ENCODE results near the gene ICAM5. TPM values are rescaled to one million over a fixed set of nuclear protein-coding genes. Genes with fewer than 3 reads are reported as not detected.
"Not testable (repeated sequence)": the region's sequence is repeated elsewhere in the genome, so short reads cannot be mapped to it uniquely, and the experiment has no call there.

ICAM5 gene
- total RNA-seq, 2 donors from 2014 or later: 0.41 to 0.49 TPM

DNA sequence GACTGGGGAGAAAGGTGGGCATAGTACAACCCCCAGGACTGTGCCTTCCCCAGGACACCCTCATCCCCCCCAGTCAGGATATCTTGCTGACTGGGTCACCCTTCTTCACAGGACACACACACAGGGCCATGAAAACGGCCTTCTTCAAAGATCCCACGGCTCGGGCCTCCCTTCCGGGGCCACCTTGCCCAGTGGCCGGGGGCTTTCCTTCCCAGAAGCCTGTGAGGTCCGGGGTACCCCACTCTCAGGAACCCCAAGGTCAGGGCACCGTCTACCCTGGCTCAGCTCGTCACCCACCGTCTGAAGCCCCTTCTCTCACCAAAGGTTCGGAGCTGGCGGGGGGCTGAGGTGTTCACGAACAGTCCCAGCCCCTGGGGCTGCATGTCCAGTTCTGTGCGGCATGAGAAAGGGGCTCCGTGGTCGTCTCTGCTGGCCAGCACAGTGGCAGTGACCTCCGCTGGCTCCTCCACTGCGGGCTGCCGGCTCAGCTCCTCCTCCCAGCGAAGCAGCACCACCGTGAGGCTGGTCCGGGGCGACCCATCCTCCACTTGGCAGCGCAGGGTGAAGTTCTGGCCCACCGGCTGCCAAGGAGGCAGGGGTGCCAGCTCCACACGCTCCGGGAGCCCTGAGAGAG, 45.7 kb downstream of the ICAM5 start:
- no peaks in the 10 kb centered on the region for H3K27me3 ChIP-seq (replicated peaks; ENCODE audit: insufficient read depth)
- H3K4me3 ChIP-seq: peak overlapping the region; percentile 100
- TF ChIP-seq, protein P1, sequence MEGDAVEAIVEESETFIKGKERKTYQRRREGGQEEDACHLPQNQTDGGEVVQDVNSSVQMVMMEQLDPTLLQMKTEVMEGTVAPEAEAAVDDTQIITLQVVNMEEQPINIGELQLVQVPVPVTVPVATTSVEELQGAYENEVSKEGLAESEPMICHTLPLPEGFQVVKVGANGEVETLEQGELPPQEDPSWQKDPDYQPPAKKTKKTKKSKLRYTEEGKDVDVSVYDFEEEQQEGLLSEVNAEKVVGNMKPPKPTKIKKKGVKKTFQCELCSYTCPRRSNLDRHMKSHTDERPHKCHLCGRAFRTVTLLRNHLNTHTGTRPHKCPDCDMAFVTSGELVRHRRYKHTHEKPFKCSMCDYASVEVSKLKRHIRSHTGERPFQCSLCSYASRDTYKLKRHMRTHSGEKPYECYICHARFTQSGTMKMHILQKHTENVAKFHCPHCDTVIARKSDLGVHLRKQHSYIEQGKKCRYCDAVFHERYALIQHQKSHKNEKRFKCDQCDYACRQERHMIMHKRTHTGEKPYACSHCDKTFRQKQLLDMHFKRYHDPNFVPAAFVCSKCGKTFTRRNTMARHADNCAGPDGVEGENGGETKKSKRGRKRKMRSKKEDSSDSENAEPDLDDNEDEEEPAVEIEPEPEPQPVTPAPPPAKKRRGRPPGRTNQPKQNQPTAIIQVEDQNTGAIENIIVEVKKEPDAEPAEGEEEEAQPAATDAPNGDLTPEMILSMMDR (IDR thresholded peaks at IDR 0.05): no peak
- H3K9me3 ChIP-seq: no peaks in the 10 kb centered on the region
- H3K4me1 ChIP-seq (ENCODE audit: control insufficient read depth in 1 of 2, low read depth in 2 of 2): peaks cover 14 to 23% of the 10 kb centered on the region in 2 donors
- no peak for DNase-seq (ENCODE audit: low spot score)
- no peak for ATAC-seq (ENCODE audit: insufficient number of reproducible peaks, low FRiP score, low read depth)
- peak overlapping the region in 1 of 2 donors; percentile 96 for H3K27ac ChIP-seq
- peaks cover 3% of the 10 kb centered on the region for H3K36me3 ChIP-seq

DNA sequence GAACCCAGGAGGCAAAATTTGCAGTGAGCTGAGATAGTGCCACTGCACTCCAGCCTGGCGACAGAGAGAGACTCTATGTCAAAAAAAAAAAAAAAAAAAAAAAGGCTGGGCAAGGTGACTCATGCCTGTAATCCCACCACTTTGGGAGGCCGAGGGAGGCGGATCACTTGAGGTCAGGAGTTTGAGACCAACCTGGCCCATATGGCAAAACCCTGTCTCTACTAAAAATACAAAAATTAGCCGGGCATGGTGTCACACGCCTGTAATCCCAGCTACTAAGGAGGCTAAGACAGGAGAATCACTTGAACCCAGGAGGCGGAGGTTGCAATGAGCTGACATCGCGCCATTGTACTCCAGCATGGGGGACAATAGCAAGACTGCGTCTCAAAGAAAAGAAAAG, 47.0 kb downstream of the ICAM5 start:
- not testable (repeated sequence) for H3K27me3 ChIP-seq (replicated peaks; ENCODE audit: insufficient read depth); H3K4me3 ChIP-seq; H3K9me3 ChIP-seq; H3K36me3 ChIP-seq; H3K27ac ChIP-seq; DNase-seq (ENCODE audit: low spot score); ATAC-seq (ENCODE audit: insufficient number of reproducible peaks, low FRiP score, low read depth)
- peaks cover 14 to 20% of the 10 kb centered on the region in 2 donors for H3K4me1 ChIP-seq (ENCODE audit: control insufficient read depth in 1 of 2, low read depth in 2 of 2)

DNA sequence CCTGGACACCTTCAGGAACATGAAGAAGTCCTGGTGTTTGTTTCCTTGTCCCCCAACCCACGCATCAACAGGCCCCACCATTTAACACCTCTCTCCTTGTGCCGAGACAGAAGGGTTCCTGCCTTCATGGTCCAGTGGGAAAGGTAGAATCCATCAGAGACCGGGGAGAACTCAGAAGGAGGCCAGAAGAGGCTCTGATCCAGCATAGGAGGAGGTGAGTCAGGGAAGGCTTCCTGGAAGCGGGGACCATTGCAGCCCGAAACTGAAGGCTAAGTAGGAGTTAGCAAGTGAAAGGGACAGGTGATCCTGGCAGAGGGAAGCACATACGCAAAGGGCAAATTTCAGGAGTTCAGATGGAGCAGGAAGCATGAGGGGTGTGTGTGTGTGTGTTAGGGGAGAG, 49.2 kb downstream of the ICAM5 start:
- ATAC-seq (ENCODE audit: insufficient number of reproducible peaks, low FRiP score, low read depth): no peak
- no peaks in the 10 kb centered on the region for H3K36me3 ChIP-seq
- TF ChIP-seq, protein P1 (IDR thresholded peaks at IDR 0.05): no peak
- no peaks in the 10 kb centered on the region for H3K27me3 ChIP-seq (replicated peaks; ENCODE audit: insufficient read depth)
- DNase-seq (ENCODE audit: low spot score): no peak
- H3K4me1 ChIP-seq (ENCODE audit: control insufficient read depth in 1 of 2, low read depth in 2 of 2): peaks cover 3 to 6% of the 10 kb centered on the region in 2 donors
- H3K9me3 ChIP-seq: no peaks in the 10 kb centered on the region
- H3K4me3 ChIP-seq: no peak overlapping the region
- no peak overlapping the region for H3K27ac ChIP-seq

DNA sequence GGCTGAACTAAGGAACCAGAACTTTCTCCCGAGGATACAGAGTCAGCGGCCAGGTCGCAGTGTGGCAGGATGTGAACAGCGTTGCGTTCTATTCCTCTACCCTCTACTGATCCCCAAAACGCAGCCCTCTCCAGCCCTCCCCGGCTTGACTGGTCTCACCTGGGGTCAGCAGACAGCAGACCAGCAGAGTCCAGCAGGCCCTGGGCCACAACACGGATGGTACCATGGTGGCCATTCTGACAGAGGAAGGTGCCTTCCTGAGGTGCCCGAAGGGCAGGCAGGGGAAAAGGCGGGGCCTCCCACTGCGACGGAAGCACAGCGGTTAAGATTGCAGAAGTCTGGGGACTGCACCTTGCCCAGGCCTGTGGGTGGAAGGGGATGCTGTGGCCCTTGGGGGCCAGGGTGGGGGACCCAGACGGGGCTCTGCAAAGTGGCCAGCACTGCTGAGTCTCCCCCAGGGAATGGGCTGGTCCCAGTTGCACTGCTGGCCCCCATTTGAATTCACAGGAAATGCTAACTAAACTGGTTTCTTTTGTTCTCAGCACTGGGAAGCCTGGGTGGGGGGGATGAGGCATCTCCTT, 49.7 kb downstream of the ICAM5 start, which contains the start of gene ICAM3:
ICAM3 (minus strand) TSS at position 245 of the 581 bp plus-strand sequence; CDS start at position 235, 10 bp downstream.
- DNase-seq (ENCODE audit: low spot score): no peak
- H3K27me3 ChIP-seq (replicated peaks; ENCODE audit: insufficient read depth): no peaks in the 10 kb centered on the region
- ATAC-seq (ENCODE audit: insufficient number of reproducible peaks, low FRiP score, low read depth): no peak
- H3K4me1 ChIP-seq (ENCODE audit: control insufficient read depth in 1 of 2, low read depth in 2 of 2): peaks cover 0 to under 1% of the 10 kb centered on the region in 2 donors
- TF ChIP-seq, protein P1 (IDR thresholded peaks at IDR 0.05): no peak
- peak within 1 kb of the TSS; percentile 29 for H3K4me3 ChIP-seq
- H3K36me3 ChIP-seq: no peaks in the 10 kb centered on the region
- H3K9me3 ChIP-seq: no peaks in the 10 kb centered on the region
- H3K27ac ChIP-seq: no peak within 1 kb of the TSS

DNA sequence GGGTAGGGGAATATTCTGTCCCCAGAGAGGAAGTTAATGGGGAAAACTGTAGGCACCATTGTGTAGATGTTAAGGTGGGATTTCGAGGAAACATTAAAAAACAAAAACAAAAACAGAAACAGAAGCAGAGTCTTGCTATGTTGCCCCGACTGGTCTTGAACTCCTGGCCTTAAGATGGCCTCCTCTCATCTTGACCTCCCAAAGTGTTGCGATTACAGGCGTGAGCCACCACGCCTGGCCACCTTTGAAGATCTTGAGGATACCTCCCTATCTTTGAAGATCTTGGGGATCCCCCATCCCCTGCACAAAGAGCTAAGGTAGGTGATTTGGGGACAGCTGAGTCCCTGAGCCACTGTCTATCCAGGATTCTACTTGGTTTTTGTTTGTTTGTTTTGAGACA, 50.2 kb downstream of the ICAM5 start:
- no peaks in the 10 kb centered on the region for H3K27me3 ChIP-seq (replicated peaks; ENCODE audit: insufficient read depth)
- H3K27ac ChIP-seq: no peak overlapping the region
- no peak for DNase-seq (ENCODE audit: low spot score)
- no peak overlapping the region for H3K4me3 ChIP-seq
- no peaks in the 10 kb centered on the region for H3K4me1 ChIP-seq (ENCODE audit: control insufficient read depth in 1 of 2, low read depth in 2 of 2)
- no peak for ATAC-seq (ENCODE audit: insufficient number of reproducible peaks, low FRiP score, low read depth)
- TF ChIP-seq, protein P1 (IDR thresholded peaks at IDR 0.05): no peak
- no peaks in the 10 kb centered on the region for H3K9me3 ChIP-seq
- no peaks in the 10 kb centered on the region for H3K36me3 ChIP-seq
